ENCODE data around the gene RRP8.

GRCh38 chr11:6563667-6564066 lies 39.7 kb downstream of the RRP8 start:
- TF ChIP-seq USF1 (IDR thresholded peaks at IDR 0.05) (no peak), TAF1 (IDR thresholded peaks at IDR 0.05; ENCODE audit: low read depth) (no peak), FOXM1 (IDR thresholded peaks at IDR 0.05; ENCODE audit: borderline replicate concordance, low read depth) (no peak), CREB1 (IDR thresholded peaks at IDR 0.05; ENCODE audit: low read depth) (no peak), RAD21 (IDR thresholded peaks at IDR 0.05; ENCODE audit: low read depth) (no peak), EP300 (IDR thresholded peaks at IDR 0.05; ENCODE audit: borderline replicate concordance) (no peak), NFIC (IDR thresholded peaks at IDR 0.05) (no peak)

Measured in Ishikawa (cell line).